H1 (cell line): ENCODE data around the gene MAFG.

Experiments
- BCL11A ChIP-seq, 2 experiments: IDR thresholded peaks; one replicate each; pipeline ENCODE4 v1.6.1; 2011; ENCODE audit warnings: low read depth in 2 of 2, low read length in 2 of 2, mild to moderate bottlenecking in 2 of 2
- BRCA1 ChIP-seq: IDR thresholded peaks from 2 replicates; pipeline ENCODE4 v1.6.1; 2012; ENCODE audit warnings: low read depth, low read length, improper control_type of control experiment
- CEBPB ChIP-seq: IDR thresholded peaks from 2 replicates; pipeline ENCODE4 v1.6.1; 2012; ENCODE audit warnings: low read depth, low read length
- CHD1 ChIP-seq: IDR thresholded peaks from 2 replicates; pipeline ENCODE4 v1.6.1; 2012; ENCODE audit warnings: low read depth, low read length, improper control_type of control experiment
- CTCF ChIP-seq, 3 experiments: IDR thresholded peaks; 1 replicate in 2 of 3; 2 replicates in 1 of 3; pipeline versions ENCODE4 v1.5.1 to v1.6.1; 2011; ENCODE audit warnings: low read length in 3 of 3, mild to moderate bottlenecking in 3 of 3, inconsistent platforms in 2 of 3, low read depth in 1 of 3, moderate library complexity in 1 of 3; ENCODE audit not compliant: insufficient read depth in 1 of 3; ENCODE audit errors: control extremely low read depth in 1 of 3
- E2F6 ChIP-seq: IDR thresholded peaks from 2 replicates; pipeline ENCODE4 v1.6.1; 2012; ENCODE audit warnings: inconsistent platforms
- EP300 ChIP-seq, 2 experiments: IDR thresholded peaks; 1 replicate in 1 of 2; 2 replicates in 1 of 2; pipeline ENCODE4 v1.6.1; 2011 to 2012; ENCODE audit warnings: low read depth in 2 of 2, low read length in 2 of 2, mild to moderate bottlenecking in 2 of 2, borderline replicate concordance in 1 of 2, inconsistent platforms in 1 of 2, moderate library complexity in 1 of 2
- JUN ChIP-seq: IDR thresholded peaks from 2 replicates; pipeline ENCODE4 v1.6.1; 2011; ENCODE audit warnings: low read depth, mild to moderate bottlenecking, improper control_type of control experiment, low read length
- KDM1A ChIP-seq: fragments of 200-600, 300-600 bp; sonication (generic); IDR thresholded peaks from 2 replicates; pipeline ENCODE4 v1.7.1; 2016; ENCODE audit warnings: mild to moderate bottlenecking, low read length, borderline replicate concordance
- POLR2A ChIP-seq, 2 experiments: IDR thresholded peaks; 1 replicate in 1 of 2; 2 replicates in 1 of 2; pipeline ENCODE4 v1.6.1; 2011; ENCODE audit warnings: low read depth in 2 of 2, low read length in 2 of 2, mild to moderate bottlenecking in 2 of 2; ENCODE audit errors: control extremely low read depth in 1 of 2
- RXRA ChIP-seq: IDR thresholded peaks from 2 replicates; pipeline ENCODE4 v1.6.1; 2011; ENCODE audit warnings: low read depth, mild to moderate bottlenecking, low read length, moderate library complexity; ENCODE audit not compliant: insufficient read depth
- SP2 ChIP-seq: IDR thresholded peaks from 2 replicates; pipeline ENCODE4 v1.6.1; 2012; ENCODE audit warnings: mild to moderate bottlenecking, low read length, inconsistent platforms
- ZNF274 ChIP-seq: IDR thresholded peaks from 2 replicates; pipeline ENCODE4 v1.7.0; 2012; ENCODE audit warnings: low read length, borderline replicate concordance; ENCODE audit errors: extremely low read depth

- 0 out of 3 replicates have a peak, but pooled peaks of 1 of the 2 experiments have one; percentile 21 for TF ChIP-seq POLR2A (IDR thresholded peaks at IDR 0.05; ENCODE audit: control extremely low read depth in 1 of 2, low read depth in 2 of 2, low read length in 2 of 2)
- no peak for TF ChIP-seq CEBPB
- no peak for TF ChIP-seq SP2
- TF ChIP-seq CTCF (IDR thresholded peaks at IDR 0.05; ENCODE audit: control extremely low read depth in 1 of 3, insufficient read depth in 1 of 3, low read depth in 1 of 3, low read length in 3 of 3), result no peak
- TF ChIP-seq ZNF274, result no peak
- TF ChIP-seq E2F6, result no peak
- no peak for TF ChIP-seq BCL11A (IDR thresholded peaks at IDR 0.05; ENCODE audit: low read depth in 2 of 2, low read length in 2 of 2)
- TF ChIP-seq KDM1A, result no peak
- no peak for TF ChIP-seq EP300 (IDR thresholded peaks at IDR 0.05; ENCODE audit: borderline replicate concordance in 1 of 2, low read depth in 2 of 2, low read length in 2 of 2)
- TF ChIP-seq RXRA, result no peak
- no peak for TF ChIP-seq CHD1
- TF ChIP-seq JUN, result no peak
- no peak for TF ChIP-seq BRCA1
Measured at GRCh38 chr17:81890447-81891302, 36.9 kb downstream of the MAFG start.
